ENCODE data around the gene USP11. TPM values are rescaled to one million over a fixed set of nuclear protein-coding genes. Genes with fewer than 3 reads are reported as not detected.
"Not testable (repeated sequence)": the region's sequence is repeated elsewhere in the genome, so short reads cannot be mapped to it uniquely, and the experiment has no call there.

Gene USP11
- total RNA-seq, 1 donor from 2014 or later: 27.3 TPM

DNA sequence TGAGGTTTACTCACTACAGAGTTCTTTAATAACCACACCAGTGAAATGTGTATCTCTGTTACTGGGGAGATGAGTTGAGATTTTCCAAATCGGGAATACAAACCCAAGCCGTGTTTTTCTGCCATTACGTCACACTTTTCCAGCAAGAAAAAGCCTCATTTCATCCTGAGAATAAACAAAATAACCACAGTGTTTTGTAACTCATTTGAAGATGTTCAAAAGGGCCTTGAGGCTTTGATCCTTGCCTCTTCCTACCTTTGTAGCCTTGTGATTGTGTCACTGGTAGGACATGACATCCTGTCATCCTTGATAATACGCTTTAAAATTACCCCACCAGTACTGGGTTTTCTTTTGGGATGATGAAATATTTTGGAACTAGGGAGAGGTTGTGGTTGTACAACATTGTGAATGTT, 2.9 kb downstream of the USP11 start:
- H3K4me3 Mint-ChIP-seq: peak overlapping the region; percentile 65
- no peak for DNase-seq
- H3K4me1 Mint-ChIP-seq: peaks cover 16% of the 10 kb centered on the region
- intact Hi-C loops (cut with micrococcal nuclease): no loop called here
- H3K9me3 Mint-ChIP-seq: no peaks in the 10 kb centered on the region
- H3K27ac Mint-ChIP-seq: peak overlapping the region; percentile 11
- peaks cover 17% of the 10 kb centered on the region for H3K36me3 Mint-ChIP-seq (ENCODE audit: low read depth)
- H3K27me3 Mint-ChIP-seq: peaks cover 3% of the 10 kb centered on the region

GRCh38 chrX:47239199-47239598, 6.4 kb downstream of the USP11 start:
- no peak for DNase-seq
- Mint-ChIP-seq H3K4me3 (no peak overlapping the region), H3K9me3 (no peaks in the 10 kb centered on the region), H3K27ac (no peak overlapping the region), H3K36me3 (ENCODE audit: low read depth) (peaks cover 27% of the 10 kb centered on the region), H3K4me1 (peaks cover 11% of the 10 kb centered on the region), H3K27me3 (no peaks in the 10 kb centered on the region)
- intact Hi-C loops (cut with micrococcal nuclease): no loop called here

GRCh38 chrX:47239898-47240545, 7.2 kb downstream of the USP11 start:
- Mint-ChIP-seq H3K27me3 (no peaks in the 10 kb centered on the region), H3K9me3 (no peaks in the 10 kb centered on the region), H3K36me3 (ENCODE audit: low read depth) (peaks cover 27% of the 10 kb centered on the region), H3K4me1 (peaks cover 11% of the 10 kb centered on the region), H3K4me3 (no peak overlapping the region), H3K27ac (no peak overlapping the region)
- no peak for DNase-seq
- intact Hi-C loops (cut with micrococcal nuclease): no loop called here

DNA sequence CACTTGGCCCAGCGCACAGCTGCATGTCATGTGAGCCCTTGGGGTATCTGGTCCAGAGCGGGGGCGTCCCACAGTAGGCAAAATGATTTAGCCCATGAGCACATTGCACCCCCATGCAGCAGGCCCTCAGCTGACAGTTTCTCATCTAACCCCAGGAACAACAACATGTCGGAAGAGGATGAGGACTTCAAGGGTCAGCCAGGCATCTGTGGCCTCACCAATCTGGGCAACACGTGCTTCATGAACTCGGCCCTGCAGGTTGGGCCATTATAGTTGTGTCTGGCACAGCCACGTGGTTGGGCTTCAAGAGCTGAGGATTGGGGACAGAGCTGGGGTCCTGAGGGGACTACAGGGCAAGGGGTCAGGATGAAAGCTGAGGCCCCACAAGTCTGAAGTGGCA, 7.8 kb downstream of the USP11 start:
- H3K27ac Mint-ChIP-seq: no peak overlapping the region
- DNase-seq: no peak
- H3K36me3 Mint-ChIP-seq (ENCODE audit: low read depth): peaks cover 23% of the 10 kb centered on the region
- intact Hi-C loops (cut with micrococcal nuclease): no loop called here
- no peaks in the 10 kb centered on the region for H3K9me3 Mint-ChIP-seq
- peaks cover 6% of the 10 kb centered on the region for H3K4me1 Mint-ChIP-seq
- H3K27me3 Mint-ChIP-seq: no peaks in the 10 kb centered on the region
- H3K4me3 Mint-ChIP-seq: no peak overlapping the region

- Mint-ChIP-seq H3K4me1 (no peaks in the 10 kb centered on the region), H3K27me3 (no peaks in the 10 kb centered on the region), H3K36me3 (ENCODE audit: low read depth) (peaks cover 27% of the 10 kb centered on the region), H3K9me3 (no peaks in the 10 kb centered on the region), H3K27ac (peak overlapping the region; percentile 37), H3K4me3 (no peak overlapping the region)
- DNase-seq: no peak
- intact Hi-C loops (cut with micrococcal nuclease): no loop called here
Observed at GRCh38 chrX:47241201-47242011, 8.6 kb downstream of the USP11 start.

- intact Hi-C loops (cut with micrococcal nuclease): no loop called here
- Mint-ChIP-seq H3K4me3 (no peak overlapping the region), H3K27ac (no peak overlapping the region), H3K36me3 (ENCODE audit: low read depth) (peaks cover 27% of the 10 kb centered on the region), H3K9me3 (no peaks in the 10 kb centered on the region), H3K4me1 (no peaks in the 10 kb centered on the region), H3K27me3 (no peaks in the 10 kb centered on the region)
- DNase-seq: no peak
Observed at GRCh38 chrX:47242321-47242720, 9.5 kb downstream of the USP11 start.

GRCh38 chrX:47243351-47243750, 10.5 kb downstream of the USP11 start:
- no peak for DNase-seq
- Mint-ChIP-seq H3K4me3 (no peak overlapping the region), H3K4me1 (peaks cover 4% of the 10 kb centered on the region), H3K27me3 (no peaks in the 10 kb centered on the region), H3K9me3 (no peaks in the 10 kb centered on the region), H3K27ac (no peak overlapping the region), H3K36me3 (ENCODE audit: low read depth) (peaks cover 27% of the 10 kb centered on the region)
- intact Hi-C loops (cut with micrococcal nuclease): no loop called here

- no peak overlapping the region for H3K27ac Mint-ChIP-seq
- H3K4me3 Mint-ChIP-seq: no peak overlapping the region
Observed at GRCh38 chrX:47244676-47245075, 11.9 kb downstream of the USP11 start.

GRCh38 chrX:47245156-47245555, 12.3 kb downstream of the USP11 start:
- Mint-ChIP-seq H3K36me3 (ENCODE audit: low read depth) (peaks cover 26% of the 10 kb centered on the region), H3K4me3 (no peak overlapping the region), H3K9me3 (no peaks in the 10 kb centered on the region), H3K27ac (no peak overlapping the region), H3K4me1 (peaks cover 10% of the 10 kb centered on the region), H3K27me3 (no peaks in the 10 kb centered on the region)
- no peak for DNase-seq
- intact Hi-C loops (cut with micrococcal nuclease): no loop called here

More at GRCh38 chrX:47244676-47245075, 11.9 kb downstream of the USP11 start:
- Mint-ChIP-seq H3K27me3 (no peaks in the 10 kb centered on the region), H3K36me3 (ENCODE audit: low read depth) (peaks cover 28% of the 10 kb centered on the region), H3K9me3 (no peaks in the 10 kb centered on the region), H3K4me1 (peaks cover 10% of the 10 kb centered on the region)
- intact Hi-C loops (cut with micrococcal nuclease): no loop called here
- DNase-seq: no peak

DNA sequence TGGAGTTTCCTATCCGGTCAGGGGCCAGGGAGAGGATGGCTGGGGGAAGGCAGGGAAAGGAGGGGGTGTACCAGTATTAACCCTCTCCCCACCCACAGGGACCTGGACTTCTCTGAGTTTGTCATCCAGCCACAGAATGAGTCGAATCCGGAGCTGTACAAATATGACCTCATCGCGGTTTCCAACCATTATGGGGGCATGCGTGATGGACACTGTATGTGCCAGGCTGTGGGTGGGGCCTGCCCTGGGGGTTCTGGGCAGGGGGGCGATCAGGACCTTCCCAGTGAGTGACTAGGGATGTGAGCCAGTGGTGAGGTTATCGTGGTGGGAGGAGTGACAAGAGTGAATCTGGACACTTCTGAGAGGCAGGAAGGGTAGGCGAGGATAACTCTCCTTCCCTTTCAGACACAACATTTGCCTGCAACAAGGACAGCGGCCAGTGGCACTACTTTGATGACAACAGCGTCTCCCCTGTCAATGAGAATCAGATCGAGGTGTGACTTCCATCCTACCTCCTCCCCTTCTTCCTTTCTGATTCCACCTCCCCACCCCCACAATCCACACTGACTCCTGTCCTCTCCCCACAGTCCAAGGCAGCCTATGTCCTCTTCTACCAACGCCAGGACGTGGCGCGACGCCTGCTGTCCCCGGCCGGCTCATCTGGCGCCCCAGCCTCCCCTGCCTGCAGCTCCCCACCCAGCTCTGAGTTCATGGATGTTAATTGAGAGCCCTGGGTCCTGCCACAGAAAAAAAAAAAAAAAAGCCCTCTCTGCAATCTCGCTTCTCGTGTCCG, 14.6 kb downstream of the USP11 start:
- DNase-seq: no peak
- peak overlapping the region; percentile 37 for H3K27ac Mint-ChIP-seq
- no peak overlapping the region for H3K4me3 Mint-ChIP-seq
- peaks cover 11% of the 10 kb centered on the region for H3K36me3 Mint-ChIP-seq (ENCODE audit: low read depth)
- H3K4me1 Mint-ChIP-seq: peaks cover 10% of the 10 kb centered on the region
- H3K9me3 Mint-ChIP-seq: no peaks in the 10 kb centered on the region
- intact Hi-C loops (cut with micrococcal nuclease): no loop called here
- no peaks in the 10 kb centered on the region for H3K27me3 Mint-ChIP-seq

GRCh38 chrX:47247999-47248320, 15.2 kb downstream of the USP11 start:
- H3K9me3 Mint-ChIP-seq: no peaks in the 10 kb centered on the region
- no peaks in the 10 kb centered on the region for H3K27me3 Mint-ChIP-seq
- intact Hi-C loops (cut with micrococcal nuclease): no loop called here
- no peak for DNase-seq
- peaks cover 11% of the 10 kb centered on the region for H3K36me3 Mint-ChIP-seq (ENCODE audit: low read depth)
- H3K4me3 Mint-ChIP-seq: no peak overlapping the region
- H3K4me1 Mint-ChIP-seq: peaks cover 10% of the 10 kb centered on the region
- H3K27ac Mint-ChIP-seq: peak overlapping the region; percentile 32

GRCh38 chrX:47248576-47248975, 15.8 kb downstream of the USP11 start:
- peaks cover 11% of the 10 kb centered on the region for H3K36me3 Mint-ChIP-seq (ENCODE audit: low read depth)
- no peaks in the 10 kb centered on the region for H3K9me3 Mint-ChIP-seq
- no peak overlapping the region for H3K27ac Mint-ChIP-seq
- no peak overlapping the region for H3K4me3 Mint-ChIP-seq
- intact Hi-C loops (cut with micrococcal nuclease): no loop called here
- no peaks in the 10 kb centered on the region for H3K27me3 Mint-ChIP-seq
- DNase-seq: no peak
- H3K4me1 Mint-ChIP-seq: peaks cover 10% of the 10 kb centered on the region

GRCh38 chrX:47250017-47250347, 17.2 kb downstream of the USP11 start:
- DNase-seq: no peak
- peaks cover 10% of the 10 kb centered on the region for H3K4me1 Mint-ChIP-seq
- H3K4me3 Mint-ChIP-seq: no peak overlapping the region
- H3K27me3 Mint-ChIP-seq: no peaks in the 10 kb centered on the region
- peak overlapping the region; percentile 51 for H3K27ac Mint-ChIP-seq
- no peaks in the 10 kb centered on the region for H3K9me3 Mint-ChIP-seq
- H3K36me3 Mint-ChIP-seq (ENCODE audit: low read depth): peaks cover 9% of the 10 kb centered on the region
- intact Hi-C loops (cut with micrococcal nuclease): no loop called here

- H3K4me3 Mint-ChIP-seq; DNase-seq; H3K27me3 Mint-ChIP-seq; H3K27ac Mint-ChIP-seq; H3K4me1 Mint-ChIP-seq; intact Hi-C loops (cut with micrococcal nuclease); H3K9me3 Mint-ChIP-seq; H3K36me3 Mint-ChIP-seq (ENCODE audit: low read depth): not testable (repeated sequence)
Observed at GRCh38 chrX:47257620-47258019, 24.8 kb downstream of the USP11 start.
